Mesenchymal stem cell (in vitro differentiated cells and primary cell): Measurements from ENCODE around the gene PPP1R12A.
A peak's percentile ranks its signal among the peaks of the same experiment; 100 is the strongest.

Experiments used
- DNase-seq: peaks from one replicate; pipeline ENCODE4 v3.0.0-alpha.2; 2013
- H2AFZ ChIP-seq: one replicate; pipeline ENCODE4 v1.6.1; 2013; ENCODE audit warnings: low read depth, mild to moderate bottlenecking, control low read depth, inconsistent platforms, low read length, moderate library complexity
- H2AK5ac ChIP-seq: 2 replicates; pipeline ENCODE4 v1.6.1; 2013; ENCODE audit warnings: low read length, moderate library complexity, mild to moderate bottlenecking, inconsistent platforms; ENCODE audit not compliant: severe bottlenecking
- H2BK120ac ChIP-seq: one replicate; pipeline ENCODE4 v1.6.1; 2013; ENCODE audit warnings: low read depth, mild to moderate bottlenecking, inconsistent platforms, low read length, moderate library complexity
- H2BK12ac ChIP-seq, 2 experiments: one replicate each; pipeline ENCODE4 v1.6.1; 2013; ENCODE audit warnings: inconsistent platforms in 2 of 2, low read length in 2 of 2, mild to moderate bottlenecking in 2 of 2, moderate library complexity in 2 of 2, control low read depth in 1 of 2
- H2BK15ac ChIP-seq: one replicate; pipeline ENCODE4 v1.6.1; 2013; ENCODE audit warnings: mild to moderate bottlenecking, low read depth, inconsistent platforms; ENCODE audit not compliant: poor library complexity, severe bottlenecking
- H2BK5ac ChIP-seq: 2 replicates; pipeline ENCODE4 v1.6.1; 2013; ENCODE audit warnings: low read depth, mild to moderate bottlenecking, low read length, control low read depth, inconsistent platforms; ENCODE audit not compliant: poor library complexity, severe bottlenecking
- H3K14ac ChIP-seq, 2 experiments: one replicate each; pipeline ENCODE4 v1.6.1; 2013; ENCODE audit warnings: inconsistent platforms in 2 of 2, low read length in 2 of 2, control low read depth in 1 of 2, mild to moderate bottlenecking in 1 of 2, moderate library complexity in 1 of 2
- H3K18ac ChIP-seq, 2 experiments: one replicate each; pipeline ENCODE4 v1.6.1; 2013; ENCODE audit warnings: inconsistent platforms in 2 of 2, low read length in 2 of 2, control low read depth in 1 of 2, low read depth in 1 of 2, mild to moderate bottlenecking in 1 of 2
- H3K23ac ChIP-seq, 2 experiments: one replicate each; pipeline ENCODE4 v1.6.1; 2013; ENCODE audit warnings: inconsistent platforms in 2 of 2, low read length in 2 of 2, mild to moderate bottlenecking in 2 of 2, moderate library complexity in 2 of 2, control low read depth in 1 of 2
- H3K27ac ChIP-seq: 2 replicates; pipeline ENCODE4 v1.5.1; 2013; ENCODE audit warnings: mild to moderate bottlenecking, moderate library complexity, low read length, control low read depth, inconsistent platforms; ENCODE audit not compliant: poor library complexity, severe bottlenecking
- H3K27me3 ChIP-seq, 2 experiments: 2 replicates each; pipeline versions ENCODE4 v1.6.1 to v1.7.0; 2013; ENCODE audit warnings: low read length in 2 of 2, mild to moderate bottlenecking in 2 of 2, moderate library complexity in 2 of 2, control low read depth in 1 of 2, inconsistent platforms in 1 of 2; ENCODE audit not compliant: control insufficient read depth in 1 of 2, insufficient read depth in 1 of 2
- H3K36me3 ChIP-seq, 2 experiments: 2 replicates each; pipeline versions ENCODE4 v1.6.1 to v1.7.0; 2013; ENCODE audit warnings: low read length in 2 of 2, control low read depth in 1 of 2, inconsistent platforms in 1 of 2, low read depth in 1 of 2, mild to moderate bottlenecking in 1 of 2; ENCODE audit not compliant: insufficient read depth in 2 of 2, control insufficient read depth in 1 of 2
- H3K4ac ChIP-seq, 2 experiments: one replicate each; pipeline ENCODE4 v1.6.1; 2013; ENCODE audit warnings: inconsistent platforms in 2 of 2, low read length in 2 of 2, mild to moderate bottlenecking in 2 of 2, moderate library complexity in 2 of 2, control low read depth in 1 of 2, low read depth in 1 of 2
- H3K4me1 ChIP-seq: 2 replicates; pipeline ENCODE4 v1.6.1; 2013; ENCODE audit warnings: low read depth, low read length, control low read depth; ENCODE audit not compliant: control insufficient read depth, insufficient read depth
- H3K4me2 ChIP-seq: 2 replicates; pipeline ENCODE4 v1.6.1; 2013; ENCODE audit warnings: low read length, mild to moderate bottlenecking, inconsistent platforms; ENCODE audit not compliant: poor library complexity, severe bottlenecking
- H3K4me3 ChIP-seq, 2 experiments: 2 replicates each; pipeline versions ENCODE4 v1.5.1 to v1.7.0; 2013; ENCODE audit warnings: low read length in 2 of 2, mild to moderate bottlenecking in 2 of 2, control low read depth in 1 of 2, low read depth in 1 of 2; ENCODE audit not compliant: insufficient read depth in 1 of 2
- H3K79me1 ChIP-seq: replicated peaks from 2 replicates; pipeline ENCODE4 v1.6.1; 2013; ENCODE audit warnings: mild to moderate bottlenecking, control low read depth, low read length, inconsistent platforms; ENCODE audit not compliant: poor library complexity, severe bottlenecking
- H3K9ac ChIP-seq: 2 replicates; pipeline ENCODE4 v1.7.0; 2013; ENCODE audit warnings: mild to moderate bottlenecking, low read length, moderate library complexity
- H3K9me3 ChIP-seq: 2 replicates; pipeline ENCODE4 v1.7.0; 2013; ENCODE audit warnings: mild to moderate bottlenecking, low read length; ENCODE audit not compliant: control insufficient read depth
- H4K8ac ChIP-seq: one replicate; pipeline ENCODE4 v1.6.1; 2013; ENCODE audit warnings: inconsistent platforms, mild to moderate bottlenecking, low read length, moderate library complexity
- H4K91ac ChIP-seq: one replicate; pipeline ENCODE4 v1.6.1; 2013; ENCODE audit warnings: mild to moderate bottlenecking, low read length, inconsistent platforms
- WGBS: methylation state at CpG from one replicate; pipeline ENCODE4 v1.1.7; 2013; ENCODE audit warnings: mixed read lengths; 5-methylcytosine and 5-hydroxymethylcytosine counted together

PPP1R12A gene

DNA sequence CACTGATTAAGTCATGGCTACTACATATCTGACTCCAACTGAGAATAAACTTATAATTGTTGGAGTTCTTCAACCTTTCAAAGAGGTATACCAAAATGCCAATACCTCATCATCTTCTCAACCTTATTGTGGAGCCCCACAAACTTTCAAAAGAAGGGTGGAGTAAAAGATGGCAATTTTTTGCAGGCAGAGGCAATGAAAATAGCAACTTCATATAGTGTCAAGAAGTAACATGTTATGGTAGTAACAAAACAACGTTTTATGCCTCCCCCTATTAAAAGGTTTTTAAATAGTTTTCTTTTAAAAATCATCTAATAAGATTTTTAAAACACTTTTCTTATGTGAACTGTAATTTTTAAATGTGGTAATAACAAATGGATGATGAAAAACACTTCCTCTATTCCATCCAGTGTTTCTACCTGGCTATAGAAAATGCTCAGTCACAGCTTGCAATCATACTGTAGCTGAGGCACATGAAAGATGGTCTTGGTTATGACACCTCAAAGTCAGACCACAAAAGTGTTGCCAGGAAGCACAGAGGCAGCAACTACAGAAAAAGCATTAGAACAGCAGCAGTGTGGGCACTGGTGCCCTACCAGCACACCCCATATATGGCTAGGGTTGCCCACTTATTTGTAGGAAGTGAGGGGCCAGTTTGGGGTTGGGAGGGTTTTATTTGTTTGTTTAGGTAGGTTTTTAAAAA, 7.0 kb downstream of the PPP1R12A start:
- Histone ChIP-seq H2BK15ac (no peak overlapping the region), H3K79me1 (no peaks in the 10 kb centered on the region), H3K4me3 (no peak overlapping the region), H3K4ac (no peak overlapping the region), H2BK12ac (no peak overlapping the region), H3K4me2 (no peak overlapping the region), H3K27ac (no peak overlapping the region), H3K18ac (peak overlapping the region in 1 of 2 experiments; percentile 40), H3K36me3 (no peaks in the 10 kb centered on the region), H2AK5ac (no peak overlapping the region), H2AFZ (no peak overlapping the region), H3K9me3 (no peaks in the 10 kb centered on the region), H3K9ac (peak overlapping the region; percentile 29), H3K27me3 (no peaks in the 10 kb centered on the region), H4K8ac (no peak overlapping the region), H2BK5ac (no peak overlapping the region), H3K23ac (no peak overlapping the region), H3K14ac (peak overlapping the region in 1 of 2 experiments; percentile 93), H3K4me1 (peaks cover 10% of the 10 kb centered on the region), H2BK120ac (no peak overlapping the region), H4K91ac (no peak overlapping the region)
- no CpG with 5 or more reads among the region's 1 CpG for WGBS
- peak; percentile 24 for DNase-seq

DNA sequence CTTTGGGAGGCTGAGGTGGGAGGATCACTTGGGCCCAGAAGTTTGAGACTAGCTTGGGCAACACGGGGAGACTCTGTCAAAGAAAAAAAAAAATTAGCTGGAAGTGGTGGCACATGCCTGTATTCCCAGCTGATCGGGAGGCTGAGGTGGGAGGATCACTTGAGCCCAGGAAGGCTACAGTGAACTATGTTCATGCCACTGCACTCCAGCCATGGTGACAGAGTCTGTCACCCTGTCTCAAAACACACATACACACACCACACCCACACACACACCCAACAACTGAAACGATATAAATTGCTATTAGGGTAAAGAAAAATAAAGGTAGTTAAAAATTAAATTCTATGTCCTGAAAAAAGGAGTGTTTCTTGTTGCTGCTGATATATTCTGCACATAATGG, 7.9 kb downstream of the PPP1R12A start:
- Histone ChIP-seq H3K4ac (no peak overlapping the region), H3K4me2 (no peak overlapping the region), H3K79me1 (no peaks in the 10 kb centered on the region), H4K8ac (no peak overlapping the region), H2BK12ac (no peak overlapping the region), H3K23ac (no peak overlapping the region), H2AK5ac (no peak overlapping the region), H4K91ac (no peak overlapping the region), H2BK15ac (no peak overlapping the region), H2AFZ (no peak overlapping the region), H3K36me3 (no peaks in the 10 kb centered on the region), H3K4me1 (peaks cover 10% of the 10 kb centered on the region), H3K9me3 (no peaks in the 10 kb centered on the region), H3K9ac (no peak overlapping the region), H3K4me3 (no peak overlapping the region), H3K27ac (no peak overlapping the region), H3K27me3 (no peaks in the 10 kb centered on the region), H2BK5ac (no peak overlapping the region), H3K14ac (no peak overlapping the region), H2BK120ac (no peak overlapping the region), H3K18ac (no peak overlapping the region)
- no peak for DNase-seq
- WGBS = 100% methylated on average over 1 of the region's 3 CpGs

- Histone ChIP-seq H4K91ac (no peak overlapping the region), H2BK120ac (no peak overlapping the region), H3K4ac (no peak overlapping the region), H3K79me1 (no peaks in the 10 kb centered on the region), H4K8ac (no peak overlapping the region), H2BK12ac (no peak overlapping the region), H3K14ac (no peak overlapping the region), H3K27ac (no peak overlapping the region), H3K4me2 (no peak overlapping the region), H3K9ac (no peak overlapping the region), H2BK5ac (no peak overlapping the region), H3K27me3 (no peaks in the 10 kb centered on the region), H2AFZ (no peak overlapping the region), H2BK15ac (no peak overlapping the region), H3K18ac (no peak overlapping the region), H2AK5ac (no peak overlapping the region), H3K36me3 (no peaks in the 10 kb centered on the region), H3K4me3 (no peak overlapping the region), H3K23ac (no peak overlapping the region), H3K9me3 (no peaks in the 10 kb centered on the region), H3K4me1 (peaks cover 10% of the 10 kb centered on the region)
- DNase-seq = peak; percentile 41
- no CpG with 5 or more reads among the region's 1 CpG for WGBS
These were observed 9.4 kb downstream of the PPP1R12A start for GRCh38 chr12:79925492-79925891.

GRCh38 chr12:79921786-79922185, 13.1 kb downstream of the PPP1R12A start:
- H3K4me2 ChIP-seq = no peak overlapping the region
- H3K9me3 ChIP-seq = no peaks in the 10 kb centered on the region
- no peaks in the 10 kb centered on the region for H3K36me3 ChIP-seq
- no peak overlapping the region for H2BK15ac ChIP-seq
- WGBS = 86% methylated on average over 1 of the region's 1 CpG
- H3K79me1 ChIP-seq = no peaks in the 10 kb centered on the region
- no peak overlapping the region for H4K8ac ChIP-seq
- H3K14ac ChIP-seq = no peak overlapping the region
- DNase-seq = no peak
- no peak overlapping the region for H3K4ac ChIP-seq
- no peak overlapping the region for H2AK5ac ChIP-seq
- H4K91ac ChIP-seq = no peak overlapping the region
- H2BK120ac ChIP-seq = no peak overlapping the region
- no peak overlapping the region for H2BK12ac ChIP-seq
- no peak overlapping the region for H3K9ac ChIP-seq
- no peak overlapping the region for H3K27ac ChIP-seq
- H3K4me3 ChIP-seq = no peak overlapping the region
- no peak overlapping the region for H3K18ac ChIP-seq
- H3K23ac ChIP-seq = no peak overlapping the region
- no peak overlapping the region for H2AFZ ChIP-seq
- H3K4me1 ChIP-seq = peaks cover 2% of the 10 kb centered on the region
- H2BK5ac ChIP-seq = no peak overlapping the region
- no peaks in the 10 kb centered on the region for H3K27me3 ChIP-seq
